GM10248 (cell line): ENCODE data around the gene TEX13A.

Source experiments
- CTCF ChIA-PET: fragments of 300-600 bp; sonication (Branson Sonifier 250); formaldehyde crosslinking; extraction: SDS; loops from one replicate; lab custom pipeline; 2021; ENCODE audit warnings: antibody characterized with exemption; lab: Yijun Ruan, JAX
- POLR2A ChIA-PET: fragments of 350-650 bp; sonication (Branson Sonifier 250); formaldehyde crosslinking; extraction: SDS; loops from one replicate; lab custom pipeline; 2020; ENCODE audit warnings: antibody characterized with exemption; lab: Yijun Ruan, JAX
- DNase-seq: peaks from one replicate; pipeline ENCODE4 v3.0.0; 2012; ENCODE audit errors: extremely low spot score
- CTCF ChIP-seq: IDR thresholded peaks from 2 replicates; pipeline ENCODE4 v1.5.1; 2012; ENCODE audit warnings: mild to moderate bottlenecking, low read depth; ENCODE audit errors: extremely low read depth, missing control alignments, control extremely low read depth

Gene TEX13A

GRCh38 chrX:105189093-105189492 is 31.4 kb downstream of the TEX13A start:
- CTCF ChIA-PET, result interaction anchor here (1.5 to 1.6 kb wide), 2 partner anchors 8 to 38 kb away, joined by 4 to 5 read pairs; no protein-coding TSS in a partner anchor
- DNase-seq, result no peak
- POLR2A ChIA-PET, result no interaction called here
- TF ChIP-seq CTCF, result no peak

GRCh38 chrX:105179644-105180043 is 40.9 kb downstream of the TEX13A start:
- no peak for TF ChIP-seq CTCF
- no peak for DNase-seq
- ChIA-PET CTCF (no interaction called here), POLR2A (interaction anchor here (0.8 kb wide), 1 partner anchor 11 kb away, joined by 5 read pairs; no protein-coding TSS in a partner anchor)

GRCh38 chrX:105173071-105173470 is 47.4 kb downstream of the TEX13A start:
- no peak for DNase-seq
- ChIA-PET POLR2A (no interaction called here), CTCF (no interaction called here)
- no peak for TF ChIP-seq CTCF
